Activated CD4-positive, alpha-beta T cell treated with anti-CD3 and anti-CD28 coated beads, Interleukin-2, amount 50 U/mL, for 4 hours (primary cell): Measurements from ENCODE around the gene NEUROG3.
A peak's percentile ranks its signal among the peaks of the same experiment; 100 is the strongest.
"Not testable (repeated sequence)": the region's sequence is repeated elsewhere in the genome, so short reads cannot be mapped to it uniquely, and the experiment has no call there.

Experiments
- DNase-seq, 2 experiments: peaks; one replicate each; pipeline ENCODE4 v3.0.0-alpha.2; 2020

Gene NEUROG3

GRCh38 chr10:69571618-69572158, 1.5 kb downstream of the NEUROG3 start:
- no peak for DNase-seq

GRCh38 chr10:69570050-69570816, 3.0 kb downstream of the NEUROG3 start:
- DNase-seq: no peak

- no peak for DNase-seq
These were observed 3.8 kb downstream of the NEUROG3 start for GRCh38 chr10:69569396-69569934.

GRCh38 chr10:69568472-69569395, 4.5 kb downstream of the NEUROG3 start:
- DNase-seq: no peak

DNA sequence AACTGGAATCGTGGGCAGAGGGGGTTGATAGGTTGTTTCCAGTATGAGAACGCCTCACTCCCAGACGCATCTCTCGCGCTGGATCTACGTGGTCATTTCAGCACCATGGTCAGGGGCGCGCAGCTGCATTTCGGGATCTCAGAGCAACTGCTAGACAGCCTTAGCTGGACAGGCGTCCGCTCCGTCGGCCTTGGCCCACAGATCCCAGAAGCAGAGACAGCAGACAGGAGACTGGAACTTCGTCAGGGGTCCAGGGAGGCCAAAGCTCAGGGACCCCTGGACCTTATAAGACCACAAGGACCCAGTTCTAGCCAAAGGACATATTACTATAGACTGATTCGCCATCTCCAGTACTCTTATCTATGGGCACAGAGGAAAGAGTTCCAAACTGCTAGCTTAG, 5.3 kb downstream of the NEUROG3 start:
- peak in 1 of 2 experiments; percentile 7 for DNase-seq

- DNase-seq: no peak
These were observed 10.4 kb downstream of the NEUROG3 start for GRCh38 chr10:69562731-69563254.

DNA sequence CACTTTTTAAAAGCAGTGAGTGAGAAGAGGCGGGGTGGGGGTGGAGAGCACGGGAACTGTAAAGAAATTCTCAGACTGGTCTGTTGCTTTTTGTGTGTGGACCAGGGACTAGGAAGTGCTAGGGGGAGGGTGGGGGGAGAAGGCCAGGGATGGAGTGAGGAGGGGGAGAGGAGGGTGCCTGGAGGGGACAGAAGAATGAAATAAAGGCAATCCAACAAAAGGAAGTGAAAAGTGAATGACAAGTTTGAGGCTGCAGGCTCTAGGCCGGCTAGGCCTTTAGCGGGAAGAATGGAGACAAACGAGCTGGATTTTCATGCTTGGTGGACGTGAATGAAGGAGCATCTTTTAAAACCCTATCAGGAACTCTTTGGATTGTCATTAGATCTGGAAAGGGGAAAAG, 13.7 kb downstream of the NEUROG3 start:
- DNase-seq: no peak

DNA sequence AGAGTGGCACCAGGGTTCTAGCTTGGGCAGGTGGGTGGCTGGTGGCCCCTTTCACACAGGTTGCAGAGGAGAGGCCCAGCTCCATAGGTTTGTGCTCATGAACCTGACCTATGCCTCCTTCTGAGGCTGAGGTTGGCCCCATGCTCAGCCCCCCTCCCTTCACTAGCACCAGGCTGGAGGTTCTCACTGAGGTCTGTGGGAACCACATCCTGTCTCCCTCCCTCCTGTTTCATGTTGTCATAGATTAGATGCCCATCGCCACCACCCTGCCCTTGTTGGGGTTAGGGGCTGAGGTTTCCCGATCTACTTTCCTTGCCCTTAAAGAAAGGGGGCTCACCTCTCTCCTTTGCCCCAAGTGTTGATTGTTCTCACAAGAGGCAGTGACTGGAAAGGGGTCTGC, 14.7 kb downstream of the NEUROG3 start:
- no peak for DNase-seq

DNA sequence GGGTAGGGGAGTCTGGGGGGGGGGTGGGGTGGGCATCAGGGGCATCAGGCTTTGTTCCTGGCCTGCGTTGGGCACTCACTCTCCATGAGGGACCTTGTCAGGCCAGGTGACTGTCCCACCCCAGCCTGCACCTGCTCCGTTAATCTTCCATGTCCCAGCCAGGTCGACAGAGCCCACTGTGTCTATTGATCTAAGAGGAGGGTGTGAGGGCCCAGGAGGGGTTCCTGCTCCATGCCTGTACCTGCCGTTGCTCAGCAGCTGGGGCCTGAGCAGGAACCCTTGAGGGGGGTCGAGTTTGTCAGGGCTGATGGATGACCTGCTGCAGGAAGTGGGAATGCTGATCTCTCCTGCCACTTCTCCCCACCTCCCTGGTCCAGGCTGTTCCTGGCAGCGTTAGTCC, 18.6 kb downstream of the NEUROG3 start:
- no peak for DNase-seq

GRCh38 chr10:69553328-69553727, 19.9 kb downstream of the NEUROG3 start:
- no peak for DNase-seq

DNA sequence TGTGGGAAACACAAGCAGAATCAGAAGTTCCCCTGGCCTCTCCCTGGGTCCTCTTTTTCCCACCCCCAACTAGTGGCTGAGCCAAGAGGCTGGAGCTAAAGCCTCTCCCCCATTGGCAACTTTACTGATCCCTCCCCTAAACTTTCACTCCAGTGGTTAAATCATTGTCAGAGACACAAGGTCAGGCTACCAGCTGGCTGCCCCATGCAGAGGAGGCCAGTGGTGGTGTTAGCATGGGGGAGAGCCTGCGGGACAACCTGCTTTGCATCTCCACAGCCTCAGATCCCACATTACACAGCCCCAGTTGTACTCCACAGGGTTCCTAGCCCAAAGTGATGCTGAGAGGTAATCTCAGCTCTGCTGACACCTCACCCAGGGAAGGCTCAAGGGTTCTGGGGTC, 21.0 kb downstream of the NEUROG3 start:
- no peak for DNase-seq

DNA sequence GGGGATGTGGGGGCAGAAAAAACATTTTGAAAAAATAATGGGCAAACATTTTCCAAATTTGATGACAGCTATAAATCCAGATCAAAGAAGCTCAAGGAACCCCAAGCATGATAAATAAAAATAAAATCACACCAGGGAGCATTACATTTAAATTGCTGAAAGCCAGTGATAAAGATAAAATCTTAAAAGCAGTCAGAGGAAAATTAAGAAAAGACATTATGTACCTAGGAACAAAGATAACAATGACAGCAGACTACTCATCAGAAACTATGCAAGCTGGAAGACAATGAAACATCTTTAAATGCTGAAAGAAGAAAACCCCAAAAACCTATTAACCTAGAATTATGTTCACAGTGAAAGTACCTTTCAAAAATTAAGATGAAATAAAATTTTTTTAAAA, 23.3 kb downstream of the NEUROG3 start:
- no peak for DNase-seq

GRCh38 chr10:69541463-69541862, 31.8 kb downstream of the NEUROG3 start:
- DNase-seq: no peak

DNA sequence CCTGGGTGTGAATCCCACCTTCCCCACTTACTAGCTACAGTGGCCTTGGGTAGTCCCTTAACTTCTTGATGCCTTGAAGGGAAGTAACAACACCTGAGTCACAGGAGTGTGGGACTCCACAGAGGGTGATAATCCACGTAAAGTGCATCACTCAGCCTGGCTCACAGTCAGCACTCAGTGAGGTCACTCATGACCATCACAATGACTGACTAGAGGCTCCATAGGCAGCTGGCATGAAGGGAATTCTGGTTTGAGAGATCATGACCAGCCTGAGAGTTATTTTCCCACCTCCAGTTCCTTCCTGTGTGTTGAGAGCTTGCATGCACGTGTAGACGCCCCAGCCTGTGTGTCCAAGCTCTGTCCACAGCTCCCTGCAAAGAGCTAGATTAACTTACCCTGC, 34.8 kb downstream of the NEUROG3 start:
- no peak for DNase-seq

GRCh38 chr10:69537449-69537848, 35.8 kb downstream of the NEUROG3 start:
- no peak for DNase-seq

DNA sequence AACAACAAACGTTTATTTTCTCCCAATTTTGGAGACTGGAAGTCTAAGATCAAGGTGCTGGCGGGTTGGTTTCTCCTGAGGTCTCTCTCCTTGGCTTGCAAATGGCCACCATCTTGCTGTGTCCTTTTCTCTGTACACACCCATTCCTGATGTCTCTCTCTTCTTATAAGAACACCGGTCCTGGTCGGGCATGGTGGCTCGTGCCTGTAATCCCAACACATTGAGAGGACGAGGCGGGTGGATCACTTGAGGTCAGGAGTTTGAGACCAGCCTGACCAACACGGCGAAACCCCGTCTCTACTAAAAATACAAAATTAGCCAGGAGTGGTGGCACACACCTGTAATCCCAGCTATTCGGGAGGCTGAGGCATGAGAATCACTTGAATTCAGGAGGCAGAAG, 36.7 kb downstream of the NEUROG3 start:
- not testable (repeated sequence) for DNase-seq

- no peak for DNase-seq
These were observed 39.6 kb downstream of the NEUROG3 start for GRCh38 chr10:69533658-69534057.

- DNase-seq: no peak
These were observed 45.3 kb downstream of the NEUROG3 start for GRCh38 chr10:69527961-69528360.
